Smooth muscle cell of the pulmonary artery (primary cell): ENCODE data around the gene GLT8D2. TPM values are rescaled to one million over a fixed set of nuclear protein-coding genes. Genes with fewer than 3 reads are reported as not detected.

Source experiments
- total RNA-seq: library from RNA; depleted of rRNA; stranded (reverse); fragments of >200 nt; gene quantifications from 2 replicates; pipeline ENCODE4 v1.2.3, GENCODE V29; 2014

The GLT8D2 gene
- 41.9 and 43.5 TPM in 2 replicates for total RNA-seq

GRCh38 chr12:104049903-104050356, at the start of gene GLT8D2:
Gene GLT8D2 (minus strand): TSS chr12:104050187. CDS start chr12:104019648, 30,539 bp downstream.

GRCh38 chr12:104064031-104064841, 14.2 kb upstream of the GLT8D2 start, which contains the start of gene HCFC2:
Gene HCFC2 (plus strand): TSS chr12:104064531. CDS start chr12:104064561, 30 bp downstream.

GRCh38 chr12:103965590-103966504, 84.1 kb downstream of the GLT8D2 start, which contains the start of gene TDG:
Gene TDG (plus strand): TSS chr12:103965872. CDS start chr12:103966038, 166 bp downstream.

Other genes with a start within 250 kb of the GLT8D2 start
- 8.3 and 12.8 TPM in 2 replicates for gene NT5DC3, start 209.0 kb downstream of the GLT8D2 start, total RNA-seq
- 1,383 and 1,830 TPM in 2 replicates for gene HSP90B1, start 119.8 kb downstream of the GLT8D2 start, total RNA-seq
- gene TDG, start 84.3 kb downstream of the GLT8D2 start, total RNA-seq, result 20.0 and 20.9 TPM in 2 replicates
- 22.8 and 30.8 TPM in 2 replicates for gene HCFC2, start 14.3 kb upstream of the GLT8D2 start, total RNA-seq
- 20.3 and 26.7 TPM in 2 replicates for gene NFYB, start 88.0 kb upstream of the GLT8D2 start, total RNA-seq
- gene TXNRD1, start 165.6 kb upstream of the GLT8D2 start, total RNA-seq, result 671 and 1,049 TPM in 2 replicates